Panc1 (cell line): ENCODE data around the gene ZCCHC9. TPM values are rescaled to one million over a fixed set of nuclear protein-coding genes. Genes with fewer than 3 reads are reported as not detected.
"Not testable (repeated sequence)": the region's sequence is repeated elsewhere in the genome, so short reads cannot be mapped to it uniquely, and the experiment has no call there.

Source experiments
- ATAC-seq: fragments of 200-7000 bp; cut with Tn5 transposase; 2 replicates; pipeline ENCODE4 v1.9.1; 2020; ENCODE audit warnings: mild to moderate bottlenecking, moderate library complexity
- BruUV-seq: library from RNA; stranded (reverse); fragments of 400-500 nt; replicated peaks from 2 replicates; lab custom pipeline; 2021; lab: Mats Ljungman, UMichigan
- CTCF ChIA-PET: fragments of 300-600 bp; sonication (Branson Sonifier 250); formaldehyde crosslinking; loops from one replicate; lab custom pipeline; 2022; ENCODE audit warnings: antibody characterized with exemption; lab: Charles Lee
- POLR2A ChIA-PET: fragments of 300-600 bp; sonication (Branson Sonifier 250); formaldehyde crosslinking; loops from one replicate; lab custom pipeline; 2022; ENCODE audit warnings: antibody characterized with exemption; lab: Charles Lee
- DNase-seq: peaks from one replicate; pipeline ENCODE4 v3.0.0-alpha.2; 2010; ENCODE audit warnings: low read depth, low spot score
- H3K27ac ChIP-seq: 2 replicates; pipeline ENCODE4 v1.5.1; 2011; ENCODE audit warnings: mild to moderate bottlenecking, low read length, inconsistent platforms
- H3K27me3 ChIP-seq: fragments of 200-500 bp; sonication (Bioruptor generic); 2 replicates; pipeline ENCODE4 v1.6.0; 2014; ENCODE audit warnings: low read length, inconsistent platforms; ENCODE audit not compliant: control insufficient read depth, insufficient read depth
- H3K36me3 ChIP-seq: fragments of 200-500 bp; sonication (Bioruptor generic); 2 replicates; pipeline ENCODE4 v1.5.1; 2014; ENCODE audit warnings: inconsistent platforms, mild to moderate bottlenecking, low read length, moderate library complexity; ENCODE audit not compliant: control insufficient read depth, insufficient read depth
- H3K4me1 ChIP-seq: 2 replicates; pipeline ENCODE4 v1.5.1; 2011; ENCODE audit warnings: inconsistent platforms, mild to moderate bottlenecking, low read length, moderate library complexity; ENCODE audit not compliant: control insufficient read depth, insufficient read depth
- H3K4me3 ChIP-seq, 2 experiments: 2 replicates each; pipeline ENCODE4 v1.5.1; 2011 to 2012; ENCODE audit warnings: low read depth in 2 of 2, low read length in 2 of 2, mild to moderate bottlenecking in 2 of 2, inconsistent platforms in 1 of 2, moderate library complexity in 1 of 2
- H3K9me3 ChIP-seq: fragments of 200-500 bp; sonication (Bioruptor generic); 2 replicates; pipeline ENCODE4 v1.5.1; 2014; ENCODE audit warnings: low read depth, mild to moderate bottlenecking, inconsistent platforms, low read length, moderate library complexity; ENCODE audit not compliant: control insufficient read depth, insufficient read depth
- CTCF ChIP-seq: fragments of 450-650 bp; IDR thresholded peaks from 2 replicates; pipeline ENCODE4 v1.5.1; 2017; ENCODE audit warnings: mild to moderate bottlenecking
- POLR2AphosphoS5 ChIP-seq: IDR thresholded peaks from 2 replicates; pipeline ENCODE4 v1.6.1; 2012; ENCODE audit warnings: mild to moderate bottlenecking, low read depth, low read length, moderate library complexity
- SIN3A ChIP-seq: IDR thresholded peaks from 2 replicates; pipeline ENCODE4 v1.6.1; 2012; ENCODE audit warnings: low read depth, mild to moderate bottlenecking, low read length, moderate library complexity, borderline replicate concordance; ENCODE audit not compliant: insufficient read depth
- TCF7L2 ChIP-seq: IDR thresholded peaks from 2 replicates; pipeline ENCODE4 v1.6.1; 2011; ENCODE audit warnings: mild to moderate bottlenecking, low read depth, low read length, inconsistent platforms
- in situ Hi-C: cut with HindIII; loops from 2 replicates; pipeline ENCODE4 v1.10.0; 2016; ENCODE audit warnings: low sequenced_read_pairs, low pct_unique_long_range_greater_than_20kb
- intact Hi-C: fragments of 100-400 bp; cut with micrococcal nuclease; formaldehyde crosslinking; loops from one replicate; pipeline ENCODE4 v1.10.0; 2022; ENCODE audit not compliant: unreplicated experiment
- total RNA-seq: library from RNA; stranded (reverse); gene quantifications from one replicate; pipeline ENCODE4 v1.2.1, GENCODE V29; 2021; ENCODE audit not compliant: unreplicated experiment
- TF ChIP-seq, protein P1 (sequence below), 2 experiments: IDR thresholded peaks; 2 replicates each; pipeline ENCODE4 v1.6.1; 2011 to 2012; ENCODE audit warnings: low read depth in 2 of 2, control low read depth in 1 of 2, low read length in 1 of 2, mild to moderate bottlenecking in 1 of 2, moderate library complexity in 1 of 2; ENCODE audit not compliant: insufficient read depth in 1 of 2

Gene ZCCHC9
- total RNA-seq, 1 experiment from 2014 or later = 41.5 TPM

DNA sequence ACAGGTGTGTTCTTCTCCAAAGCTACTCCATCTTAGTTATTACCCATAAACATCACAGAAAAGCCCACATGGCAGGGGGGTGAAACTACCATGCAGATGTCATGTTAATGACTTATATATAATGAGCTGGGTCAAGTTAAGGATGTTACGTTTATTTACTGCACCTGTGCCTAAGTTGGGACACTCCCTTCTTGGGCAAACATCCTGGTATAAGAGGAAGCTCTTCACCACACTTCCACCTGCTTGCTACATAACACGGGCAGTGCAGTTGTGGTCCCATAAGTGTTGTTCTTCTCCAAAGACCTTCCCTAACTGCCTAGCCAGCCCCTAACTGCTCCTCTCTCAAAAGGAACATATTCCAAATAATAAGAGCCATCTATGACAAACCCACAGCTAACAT, 9.3 kb upstream of the ZCCHC9 start:
- ChIA-PET CTCF (no interaction called here), POLR2A (no interaction called here)
- Histone ChIP-seq H3K36me3 (no peaks in the 10 kb centered on the region), H3K9me3 (peaks cover 12% of the 10 kb centered on the region; the same call in 1 of the 2 replicates), H3K4me1 (no peaks in the 10 kb centered on the region), H3K27me3 (no peaks in the 10 kb centered on the region), H3K4me3 (no peak overlapping the region), H3K27ac (no peak overlapping the region)
- intact Hi-C loops = loop anchor here (10.0 kb wide), 1 partner anchor 47 kb away; no protein-coding TSS in a partner anchor
- TF ChIP-seq POLR2AphosphoS5 = no peak
- ATAC-seq (no peak), DNase-seq (no peak)
- BruUV-seq = no TSS peak
- in situ Hi-C loops = no loop called here

GRCh38 chr5:81294021-81294420, 7.4 kb upstream of the ZCCHC9 start:
- H3K27me3 ChIP-seq, CTCF ChIA-PET, H3K4me1 ChIP-seq, H3K4me3 ChIP-seq, DNase-seq, BruUV-seq, in situ Hi-C loops, H3K27ac ChIP-seq, H3K36me3 ChIP-seq, ATAC-seq: not testable (repeated sequence)
- POLR2A ChIA-PET = interaction anchor here (0.5 kb wide), 1 partner anchor 99 kb away, joined by 5 read pairs; no protein-coding TSS in a partner anchor
- intact Hi-C loops = loop anchor here (10.0 kb wide), 1 partner anchor 49 kb away; no protein-coding TSS in a partner anchor
- peaks cover 12% of the 10 kb centered on the region; the same call in 1 of the 2 replicates for H3K9me3 ChIP-seq

GRCh38 chr5:81297531-81297930, 3.9 kb upstream of the ZCCHC9 start:
- BruUV-seq = no TSS peak
- POLR2A ChIA-PET = no interaction called here
- Histone ChIP-seq H3K9me3 (peaks cover 6% of the 10 kb centered on the region; the same call in 1 of the 2 replicates), H3K4me1 (peaks cover 13% of the 10 kb centered on the region), H3K4me3 (no peak overlapping the region), H3K36me3 (peaks cover 2% of the 10 kb centered on the region), H3K27me3 (no peaks in the 10 kb centered on the region), H3K27ac (no peak overlapping the region)
- ATAC-seq (no peak), DNase-seq (no peak)
- in situ Hi-C loops (no loop called here), intact Hi-C loops (loop anchor here (10.0 kb wide), 1 partner anchor 53 kb away; no protein-coding TSS in a partner anchor)
- TF ChIP-seq CTCF (no peak), POLR2AphosphoS5 (no peak), SIN3A (no peak), TCF7L2 (no peak)
- TF ChIP-seq, protein P1, sequence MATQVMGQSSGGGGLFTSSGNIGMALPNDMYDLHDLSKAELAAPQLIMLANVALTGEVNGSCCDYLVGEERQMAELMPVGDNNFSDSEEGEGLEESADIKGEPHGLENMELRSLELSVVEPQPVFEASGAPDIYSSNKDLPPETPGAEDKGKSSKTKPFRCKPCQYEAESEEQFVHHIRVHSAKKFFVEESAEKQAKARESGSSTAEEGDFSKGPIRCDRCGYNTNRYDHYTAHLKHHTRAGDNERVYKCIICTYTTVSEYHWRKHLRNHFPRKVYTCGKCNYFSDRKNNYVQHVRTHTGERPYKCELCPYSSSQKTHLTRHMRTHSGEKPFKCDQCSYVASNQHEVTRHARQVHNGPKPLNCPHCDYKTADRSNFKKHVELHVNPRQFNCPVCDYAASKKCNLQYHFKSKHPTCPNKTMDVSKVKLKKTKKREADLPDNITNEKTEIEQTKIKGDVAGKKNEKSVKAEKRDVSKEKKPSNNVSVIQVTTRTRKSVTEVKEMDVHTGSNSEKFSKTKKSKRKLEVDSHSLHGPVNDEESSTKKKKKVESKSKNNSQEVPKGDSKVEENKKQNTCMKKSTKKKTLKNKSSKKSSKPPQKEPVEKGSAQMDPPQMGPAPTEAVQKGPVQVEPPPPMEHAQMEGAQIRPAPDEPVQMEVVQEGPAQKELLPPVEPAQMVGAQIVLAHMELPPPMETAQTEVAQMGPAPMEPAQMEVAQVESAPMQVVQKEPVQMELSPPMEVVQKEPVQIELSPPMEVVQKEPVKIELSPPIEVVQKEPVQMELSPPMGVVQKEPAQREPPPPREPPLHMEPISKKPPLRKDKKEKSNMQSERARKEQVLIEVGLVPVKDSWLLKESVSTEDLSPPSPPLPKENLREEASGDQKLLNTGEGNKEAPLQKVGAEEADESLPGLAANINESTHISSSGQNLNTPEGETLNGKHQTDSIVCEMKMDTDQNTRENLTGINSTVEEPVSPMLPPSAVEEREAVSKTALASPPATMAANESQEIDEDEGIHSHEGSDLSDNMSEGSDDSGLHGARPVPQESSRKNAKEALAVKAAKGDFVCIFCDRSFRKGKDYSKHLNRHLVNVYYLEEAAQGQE (IDR thresholded peaks at IDR 0.05; ENCODE audit: insufficient read depth in 1 of 2, low read depth in 2 of 2, low read length in 1 of 2) = no peak
- CTCF ChIA-PET = no interaction called here
